GM13977 (cell line): ENCODE results near the gene ADD3.

Source experiments
- DNase-seq: peaks from one replicate; pipeline ENCODE4 v3.0.0; 2012; ENCODE audit warnings: low spot score
- in situ Hi-C: fragments of 300-500 bp; cut with MboI; formaldehyde crosslinking; loops from one replicate; pipeline ENCODE4 v1.12.0; 2022; ENCODE audit warnings: low sequenced_read_pairs, low pct_unique_long_range_greater_than_20kb, mixed read lengths, inconsistent platforms; ENCODE audit not compliant: unreplicated experiment
- TF ChIP-seq, protein P1 (sequence below): IDR thresholded peaks from 2 replicates; pipeline ENCODE4 v1.5.1; 2012; ENCODE audit warnings: mild to moderate bottlenecking, control low read depth; ENCODE audit not compliant: insufficient read depth; ENCODE audit errors: extremely low read depth, missing control alignments

Gene ADD3

DNA sequence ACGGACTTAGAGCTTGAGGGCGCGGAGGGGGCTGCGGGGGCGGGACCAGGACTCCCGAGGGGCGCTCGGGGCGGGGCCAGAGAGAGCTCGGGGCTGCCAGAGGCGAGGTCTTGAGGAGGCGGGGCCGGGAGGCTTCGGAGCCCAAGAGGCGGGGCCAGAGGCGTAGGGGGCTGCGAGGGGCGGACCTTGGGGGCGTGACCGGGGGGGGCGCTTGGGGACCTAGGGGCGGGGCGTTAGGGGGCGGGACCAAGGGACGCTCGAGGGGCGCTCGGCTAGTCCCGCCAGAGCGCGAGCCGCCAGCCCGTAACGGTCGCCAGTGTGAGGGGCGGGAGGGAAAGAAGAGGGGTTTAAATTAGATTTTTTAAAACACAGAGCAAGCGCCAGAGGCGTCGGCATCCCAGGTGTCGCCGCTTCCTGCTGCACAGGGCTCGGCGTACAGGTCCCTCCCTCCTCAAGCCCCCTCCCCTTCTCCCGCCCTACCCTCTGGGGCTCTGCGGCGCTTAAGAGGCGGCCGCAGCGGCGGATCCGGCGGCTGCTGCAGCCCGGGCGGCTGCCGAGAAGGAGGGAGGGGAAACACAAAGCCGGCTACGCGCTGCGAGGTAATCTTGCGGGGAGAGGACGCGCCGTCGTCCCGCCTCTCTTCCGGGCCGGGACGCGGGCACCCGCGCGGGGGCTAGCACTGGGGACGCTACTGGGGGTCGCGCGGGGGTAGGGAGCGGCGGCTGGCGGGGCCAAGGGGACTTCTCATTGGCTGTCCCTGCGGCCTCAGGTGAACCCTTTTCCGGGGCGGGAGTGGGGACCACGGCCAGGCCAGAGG lies at the start of gene ADD3:
ADD3 (plus strand) TSS at position 284 of the 817 bp plus-strand sequence. CDS start 92,670 bp downstream, outside the sequence.
- DNase-seq = peak; percentile 97
- in situ Hi-C loops = no loop called here
- TF ChIP-seq, protein P1, sequence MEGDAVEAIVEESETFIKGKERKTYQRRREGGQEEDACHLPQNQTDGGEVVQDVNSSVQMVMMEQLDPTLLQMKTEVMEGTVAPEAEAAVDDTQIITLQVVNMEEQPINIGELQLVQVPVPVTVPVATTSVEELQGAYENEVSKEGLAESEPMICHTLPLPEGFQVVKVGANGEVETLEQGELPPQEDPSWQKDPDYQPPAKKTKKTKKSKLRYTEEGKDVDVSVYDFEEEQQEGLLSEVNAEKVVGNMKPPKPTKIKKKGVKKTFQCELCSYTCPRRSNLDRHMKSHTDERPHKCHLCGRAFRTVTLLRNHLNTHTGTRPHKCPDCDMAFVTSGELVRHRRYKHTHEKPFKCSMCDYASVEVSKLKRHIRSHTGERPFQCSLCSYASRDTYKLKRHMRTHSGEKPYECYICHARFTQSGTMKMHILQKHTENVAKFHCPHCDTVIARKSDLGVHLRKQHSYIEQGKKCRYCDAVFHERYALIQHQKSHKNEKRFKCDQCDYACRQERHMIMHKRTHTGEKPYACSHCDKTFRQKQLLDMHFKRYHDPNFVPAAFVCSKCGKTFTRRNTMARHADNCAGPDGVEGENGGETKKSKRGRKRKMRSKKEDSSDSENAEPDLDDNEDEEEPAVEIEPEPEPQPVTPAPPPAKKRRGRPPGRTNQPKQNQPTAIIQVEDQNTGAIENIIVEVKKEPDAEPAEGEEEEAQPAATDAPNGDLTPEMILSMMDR = no peak

- DNase-seq = no peak
- in situ Hi-C loops = no loop called here
- TF ChIP-seq, protein P1 = no peak
Observed at GRCh38 chr10:109958059-109958458, 49.7 kb upstream of the ADD3 start.

DNA sequence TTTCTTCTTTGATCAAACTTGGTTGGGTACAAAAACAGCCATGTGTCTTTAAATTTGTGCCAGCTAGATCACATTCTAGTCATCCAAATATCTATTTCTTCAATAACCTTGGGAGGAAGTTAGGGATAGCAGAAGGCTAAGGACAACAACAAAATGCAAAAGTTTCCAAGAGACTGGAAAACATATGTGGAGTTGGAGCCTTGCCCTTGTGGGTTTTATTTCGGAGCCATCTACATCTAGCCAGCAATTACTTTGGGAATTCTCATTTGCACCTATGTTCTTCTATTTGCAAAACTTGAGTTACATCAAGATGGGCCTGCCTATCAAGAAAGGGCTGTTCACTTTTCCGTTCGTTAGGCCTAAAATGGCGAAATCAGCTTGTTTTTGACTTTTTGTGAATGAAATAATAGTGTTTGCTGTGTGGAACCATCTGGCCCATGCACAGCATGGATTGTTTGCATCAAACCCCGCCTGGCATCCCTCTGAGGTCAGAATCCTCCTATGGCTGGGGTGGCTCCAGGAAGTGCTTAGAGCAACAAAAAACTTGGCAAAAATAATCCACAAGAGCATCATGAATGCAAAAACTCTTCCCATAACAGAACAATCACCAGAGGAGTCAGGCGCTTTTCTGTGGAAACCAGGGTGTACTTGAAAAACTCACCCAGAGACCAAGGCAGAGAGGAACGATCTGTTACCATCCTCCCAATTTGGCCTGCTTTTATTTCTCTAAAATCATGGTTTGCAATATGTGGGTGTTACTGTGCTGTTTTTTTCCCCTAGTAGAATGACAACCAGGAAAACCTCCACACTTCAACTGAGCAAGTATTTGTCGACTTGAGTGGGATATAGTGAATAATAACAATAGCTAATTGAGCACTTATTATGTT lies 48.3 kb upstream of the ADD3 start:
- no peak for DNase-seq
- in situ Hi-C loops = no loop called here
- TF ChIP-seq, protein P1 = no peak

DNA sequence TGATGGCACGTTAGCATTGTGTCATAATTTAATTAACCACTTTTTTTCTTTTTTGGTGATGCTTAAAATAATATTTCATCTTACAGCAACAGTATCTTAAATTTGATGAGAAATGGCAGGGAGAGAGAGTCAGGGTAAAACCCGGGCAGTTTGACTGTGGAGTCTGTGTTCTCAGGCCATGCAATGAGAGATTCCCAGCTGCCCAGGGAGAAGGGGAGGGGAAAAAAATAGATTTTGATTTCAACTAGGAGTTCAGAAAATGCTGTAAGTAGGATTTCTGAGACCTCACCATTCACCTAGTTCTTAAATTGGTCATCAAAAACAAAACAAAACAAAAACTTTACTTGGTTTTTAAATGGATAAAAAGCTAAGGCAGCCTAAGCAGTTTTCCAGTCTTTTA lies 47.1 kb upstream of the ADD3 start:
- DNase-seq = no peak
- TF ChIP-seq, protein P1 = no peak
- in situ Hi-C loops = no loop called here

GRCh38 chr10:109961174-109962001 lies 46.4 kb upstream of the ADD3 start:
- no peak for DNase-seq
- TF ChIP-seq, protein P1 = no peak
- in situ Hi-C loops = no loop called here

GRCh38 chr10:109962247-109962646 lies 45.5 kb upstream of the ADD3 start:
- DNase-seq = no peak
- in situ Hi-C loops = no loop called here
- TF ChIP-seq, protein P1 = no peak
